HG03095 (cell line): ENCODE data around the gene SLC29A2.
"Not testable (repeated sequence)": the region's sequence is repeated elsewhere in the genome, so short reads cannot be mapped to it uniquely, and the experiment has no call there.

ENCODE experiments used
- ATAC-seq: cut with Tn5 transposase; IDR thresholded peaks from one replicate; pipeline ENCODE4 v1.9.1; 2021; ENCODE audit warnings: moderate library complexity; ENCODE audit not compliant: unreplicated experiment

The SLC29A2 gene

GRCh38 chr11:66321606-66322005 lies 50.0 kb downstream of the SLC29A2 start:
- no peak for ATAC-seq

- not testable (repeated sequence) for ATAC-seq
Measured at GRCh38 chr11:66320748-66321147, 50.8 kb downstream of the SLC29A2 start.

GRCh38 chr11:66320289-66320688 lies 51.3 kb downstream of the SLC29A2 start:
- not testable (repeated sequence) for ATAC-seq

- ATAC-seq: no peak
Measured at GRCh38 chr11:66318600-66318970, 53.0 kb downstream of the SLC29A2 start.

GRCh38 chr11:66317723-66318599 lies 53.6 kb downstream of the SLC29A2 start:
- no peak for ATAC-seq

GRCh38 chr11:66317322-66317722 lies 54.2 kb downstream of the SLC29A2 start:
- ATAC-seq: no peak

GRCh38 chr11:66316849-66317251 lies 54.7 kb downstream of the SLC29A2 start, which contains the start of gene CD248:
Gene CD248 (minus strand): TSS chr11:66317044. CDS start chr11:66317027, 17 bp downstream.
- ATAC-seq: no peak

- ATAC-seq: no peak
Measured at GRCh38 chr11:66315921-66316811, 55.4 kb downstream of the SLC29A2 start.

- no peak for ATAC-seq
Measured at GRCh38 chr11:66315498-66315885, 56.1 kb downstream of the SLC29A2 start.

GRCh38 chr11:66314561-66315497 lies 56.7 kb downstream of the SLC29A2 start:
- ATAC-seq: no peak

- ATAC-seq: no peak
Measured at GRCh38 chr11:66314186-66314501, 57.4 kb downstream of the SLC29A2 start.

GRCh38 chr11:66313321-66314185 lies 58.0 kb downstream of the SLC29A2 start:
- no peak for ATAC-seq

GRCh38 chr11:66312549-66313320 lies 58.8 kb downstream of the SLC29A2 start:
- peak; percentile 74 for ATAC-seq
